Measurements from ENCODE around the gene AXIN2.

Gene AXIN2

GRCh38 chr17:65523853-65524664 is 37.4 kb downstream of the AXIN2 start:
- Histone ChIP-seq H3K4me3 (ENCODE audit: low read depth, low read length, poor library complexity, severe bottlenecking) (no peak overlapping the region), H3K27ac (ENCODE audit: low read depth, low read length, poor library complexity, severe bottlenecking) (no peak overlapping the region), H3K79me2 (ENCODE audit: insufficient read depth, low read length) (no peaks in the 10 kb centered on the region), H3K4me1 (ENCODE audit: insufficient read depth, low read length, severe bottlenecking) (no peaks in the 10 kb centered on the region), H3K4me2 (ENCODE audit: low read length) (no peak overlapping the region), H3K9me3 (ENCODE audit: low read length) (no peaks in the 10 kb centered on the region), H2AFZ (ENCODE audit: low read length) (no peak overlapping the region), H3K9ac (ENCODE audit: low read length) (no peak overlapping the region), H3F3A (ENCODE audit: insufficient read depth, low read length) (no peaks in the 10 kb centered on the region), H3K27me3 (ENCODE audit: insufficient read depth, low read length) (no peaks in the 10 kb centered on the region), H3K9me2 (ENCODE audit: low read depth, low read length) (no peaks in the 10 kb centered on the region), H4K20me1 (ENCODE audit: insufficient read depth, low read length) (no peaks in the 10 kb centered on the region), H3K36me3 (ENCODE audit: insufficient read depth, low read length) (no peaks in the 10 kb centered on the region)
- TF ChIP-seq CTCF (IDR thresholded peaks at IDR 0.05; ENCODE audit: low read length), result no peak
- no peak for TF ChIP-seq EZH2 (IDR thresholded peaks at IDR 0.05; ENCODE audit: borderline replicate concordance, low read length)

- Histone ChIP-seq H3K9me2 (ENCODE audit: low read depth, low read length) (no peaks in the 10 kb centered on the region), H3K27me3 (ENCODE audit: insufficient read depth, low read length) (no peaks in the 10 kb centered on the region), H3F3A (ENCODE audit: insufficient read depth, low read length) (no peaks in the 10 kb centered on the region), H3K79me2 (ENCODE audit: insufficient read depth, low read length) (no peaks in the 10 kb centered on the region), H3K4me3 (ENCODE audit: low read depth, low read length, poor library complexity, severe bottlenecking) (no peak overlapping the region), H3K36me3 (ENCODE audit: insufficient read depth, low read length) (no peaks in the 10 kb centered on the region), H4K20me1 (ENCODE audit: insufficient read depth, low read length) (no peaks in the 10 kb centered on the region), H3K9ac (ENCODE audit: low read length) (no peak overlapping the region), H3K4me1 (ENCODE audit: insufficient read depth, low read length, severe bottlenecking) (no peaks in the 10 kb centered on the region), H3K9me3 (ENCODE audit: low read length) (no peaks in the 10 kb centered on the region), H3K27ac (ENCODE audit: low read depth, low read length, poor library complexity, severe bottlenecking) (no peak overlapping the region), H3K4me2 (ENCODE audit: low read length) (no peak overlapping the region), H2AFZ (ENCODE audit: low read length) (no peak overlapping the region)
- no peak for TF ChIP-seq EZH2 (IDR thresholded peaks at IDR 0.05; ENCODE audit: borderline replicate concordance, low read length)
- TF ChIP-seq CTCF (IDR thresholded peaks at IDR 0.05; ENCODE audit: low read length), result no peak
Measured at GRCh38 chr17:65523411-65523810, 38.0 kb downstream of the AXIN2 start.

GRCh38 chr17:65522751-65523404 is 38.6 kb downstream of the AXIN2 start:
- Histone ChIP-seq H3K4me1 (ENCODE audit: insufficient read depth, low read length, severe bottlenecking) (no peaks in the 10 kb centered on the region), H3K9me3 (ENCODE audit: low read length) (no peaks in the 10 kb centered on the region), H3K9me2 (ENCODE audit: low read depth, low read length) (no peaks in the 10 kb centered on the region), H3K4me2 (ENCODE audit: low read length) (no peak overlapping the region), H2AFZ (ENCODE audit: low read length) (no peak overlapping the region), H3K4me3 (ENCODE audit: low read depth, low read length, poor library complexity, severe bottlenecking) (no peak overlapping the region), H3K27ac (ENCODE audit: low read depth, low read length, poor library complexity, severe bottlenecking) (no peak overlapping the region), H3F3A (ENCODE audit: insufficient read depth, low read length) (no peaks in the 10 kb centered on the region), H4K20me1 (ENCODE audit: insufficient read depth, low read length) (no peaks in the 10 kb centered on the region), H3K36me3 (ENCODE audit: insufficient read depth, low read length) (no peaks in the 10 kb centered on the region), H3K9ac (ENCODE audit: low read length) (no peak overlapping the region), H3K27me3 (ENCODE audit: insufficient read depth, low read length) (no peaks in the 10 kb centered on the region), H3K79me2 (ENCODE audit: insufficient read depth, low read length) (no peaks in the 10 kb centered on the region)
- no peak for TF ChIP-seq CTCF (IDR thresholded peaks at IDR 0.05; ENCODE audit: low read length)
- no peak for TF ChIP-seq EZH2 (IDR thresholded peaks at IDR 0.05; ENCODE audit: borderline replicate concordance, low read length)

Measured in OCI-LY1 (cell line).